ENCODE data around the gene RFX3.

Gene RFX3

GRCh38 chr9:3189113-3189861 is 336.5 kb downstream of the RFX3 start:
- H3K79me2 ChIP-seq: no peaks in the 10 kb centered on the region
- H3K27ac ChIP-seq: no peak overlapping the region
- no peak overlapping the region for H2AFZ ChIP-seq
- TF ChIP-seq CTCF (IDR thresholded peaks at IDR 0.05): no peak
- H3K9me3 ChIP-seq (ENCODE audit: control insufficient read depth, low read length): no peaks in the 10 kb centered on the region
- no peak overlapping the region for H3K4me2 ChIP-seq (ENCODE audit: low read length)
- H3K4me3 ChIP-seq (ENCODE audit: low read depth, low read length): no peak overlapping the region
- H3K27me3 ChIP-seq (ENCODE audit: control insufficient read depth, insufficient read depth, low read length): no peaks in the 10 kb centered on the region
- H3K4me1 ChIP-seq: no peaks in the 10 kb centered on the region
- no peak overlapping the region for H3K9ac ChIP-seq
- no peaks in the 10 kb centered on the region for H3K36me3 ChIP-seq (ENCODE audit: control insufficient read depth, insufficient read depth, low read length)

GRCh38 chr9:3186751-3187150 is 339.1 kb downstream of the RFX3 start:
- H3K9me3 ChIP-seq (ENCODE audit: control insufficient read depth, low read length): no peaks in the 10 kb centered on the region
- no peak for TF ChIP-seq CTCF (IDR thresholded peaks at IDR 0.05)
- no peaks in the 10 kb centered on the region for H3K36me3 ChIP-seq (ENCODE audit: control insufficient read depth, insufficient read depth, low read length)
- no peaks in the 10 kb centered on the region for H3K4me1 ChIP-seq
- H3K4me2 ChIP-seq (ENCODE audit: low read length): no peak overlapping the region
- no peak overlapping the region for H2AFZ ChIP-seq
- H3K27ac ChIP-seq: no peak overlapping the region
- H3K9ac ChIP-seq: no peak overlapping the region
- H3K79me2 ChIP-seq: no peaks in the 10 kb centered on the region
- H3K27me3 ChIP-seq (ENCODE audit: control insufficient read depth, insufficient read depth, low read length): no peaks in the 10 kb centered on the region
- no peak overlapping the region for H3K4me3 ChIP-seq (ENCODE audit: low read depth, low read length)

- Histone ChIP-seq H3K9me3 (ENCODE audit: control insufficient read depth, low read length) (no peaks in the 10 kb centered on the region), H3K27ac (no peak overlapping the region), H2AFZ (no peak overlapping the region), H3K79me2 (no peaks in the 10 kb centered on the region), H3K4me3 (ENCODE audit: low read depth, low read length) (no peak overlapping the region), H3K27me3 (ENCODE audit: control insufficient read depth, insufficient read depth, low read length) (no peaks in the 10 kb centered on the region), H3K36me3 (ENCODE audit: control insufficient read depth, insufficient read depth, low read length) (no peaks in the 10 kb centered on the region), H3K4me2 (ENCODE audit: low read length) (peak overlapping the region; percentile 61), H3K9ac (no peak overlapping the region), H3K4me1 (no peaks in the 10 kb centered on the region)
- no peak for TF ChIP-seq CTCF (IDR thresholded peaks at IDR 0.05)
Observed at GRCh38 chr9:3181049-3181953, 344.5 kb downstream of the RFX3 start.

- H3K4me1 ChIP-seq: no peaks in the 10 kb centered on the region
- no peak overlapping the region for H3K4me3 ChIP-seq (ENCODE audit: low read depth, low read length)
- no peaks in the 10 kb centered on the region for H3K27me3 ChIP-seq (ENCODE audit: control insufficient read depth, insufficient read depth, low read length)
- H2AFZ ChIP-seq: no peak overlapping the region
- H3K9ac ChIP-seq: no peak overlapping the region
- no peaks in the 10 kb centered on the region for H3K79me2 ChIP-seq
- peak overlapping the region; percentile 61 for H3K4me2 ChIP-seq (ENCODE audit: low read length)
- H3K36me3 ChIP-seq (ENCODE audit: control insufficient read depth, insufficient read depth, low read length): no peaks in the 10 kb centered on the region
- no peak overlapping the region for H3K27ac ChIP-seq
- no peaks in the 10 kb centered on the region for H3K9me3 ChIP-seq (ENCODE audit: control insufficient read depth, low read length)
- TF ChIP-seq CTCF (IDR thresholded peaks at IDR 0.05): no peak
Observed at GRCh38 chr9:3180696-3181048, 345.1 kb downstream of the RFX3 start.
